ENCODE data around the gene TBRG1. TPM values are rescaled to one million over a fixed set of nuclear protein-coding genes. Genes with fewer than 3 reads are reported as not detected.

TBRG1 gene
- total RNA-seq, 1 experiment from 2014 or later: 22.3 TPM

GRCh38 chr11:124583781-124584180 is 38.9 kb upstream of the TBRG1 start:
- Histone ChIP-seq H3K9me3 (ENCODE audit: insufficient read depth, low read depth) (no peaks in the 10 kb centered on the region), H4K20me1 (ENCODE audit: insufficient read depth) (no peaks in the 10 kb centered on the region), H3K4me3 (no peak overlapping the region), H3K27ac (no peak overlapping the region), H3K27me3 (ENCODE audit: insufficient read depth, low read depth) (peaks cover 45% of the 10 kb centered on the region), H3K36me3 (ENCODE audit: low read depth) (no peaks in the 10 kb centered on the region), H3F3A (ENCODE audit: insufficient read depth, low read depth) (no peaks in the 10 kb centered on the region), H3K4me1 (replicated peaks; ENCODE audit: insufficient read depth) (no peaks in the 10 kb centered on the region), H3K79me2 (ENCODE audit: low read depth) (no peaks in the 10 kb centered on the region), H2AFZ (no peak overlapping the region), H3K9me2 (ENCODE audit: insufficient read depth) (no peaks in the 10 kb centered on the region; the same call in 1 of the 2 replicates), H3K4me2 (no peak overlapping the region)
- ChIA-PET CTCF (no interaction called here), POLR2A (ENCODE audit: unreplicated experiment) (no interaction called here)
- DNase-seq: no peak
- no TSS peak for BruUV-seq (replicated peaks)
- intact Hi-C loops (cut with micrococcal nuclease; ENCODE audit: unreplicated experiment): no loop called here
- TF ChIP-seq EZH2 (IDR thresholded peaks at IDR 0.05; ENCODE audit: low read depth) (no peak), CTCF (conservative IDR thresholded peaks at IDR 0.05) (no peak)

- intact Hi-C loops (cut with micrococcal nuclease; ENCODE audit: unreplicated experiment): loop anchor here (5.0 kb wide), 1 partner anchor 513 kb away; no protein-coding TSS in a partner anchor
- Histone ChIP-seq H3K9me3 (ENCODE audit: insufficient read depth, low read depth) (no peaks in the 10 kb centered on the region), H3K4me3 (no peak overlapping the region), H3F3A (ENCODE audit: insufficient read depth, low read depth) (no peaks in the 10 kb centered on the region), H3K4me1 (replicated peaks; ENCODE audit: insufficient read depth) (no peaks in the 10 kb centered on the region), H3K4me2 (no peak overlapping the region), H3K79me2 (ENCODE audit: low read depth) (no peaks in the 10 kb centered on the region), H3K36me3 (ENCODE audit: low read depth) (no peaks in the 10 kb centered on the region), H3K27me3 (ENCODE audit: insufficient read depth, low read depth) (peaks cover 49% of the 10 kb centered on the region), H2AFZ (no peak overlapping the region), H3K9me2 (ENCODE audit: insufficient read depth) (no peaks in the 10 kb centered on the region; the same call in 1 of the 2 replicates), H4K20me1 (ENCODE audit: insufficient read depth) (no peaks in the 10 kb centered on the region), H3K27ac (no peak overlapping the region)
- BruUV-seq (replicated peaks): no TSS peak
- TF ChIP-seq CTCF (conservative IDR thresholded peaks at IDR 0.05) (no peak), EZH2 (IDR thresholded peaks at IDR 0.05; ENCODE audit: low read depth) (no peak)
- CTCF ChIA-PET: interaction anchor here (0.7 kb wide), 1 partner anchor 513 kb away, joined by 3 read pairs; no protein-coding TSS in a partner anchor
- no peak for DNase-seq
- POLR2A ChIA-PET (ENCODE audit: unreplicated experiment): interaction anchor here (0.6 kb wide), 1 partner anchor 974 kb away, joined by 3 read pairs; no protein-coding TSS in a partner anchor
Observed at GRCh38 chr11:124584681-124585372, 37.8 kb upstream of the TBRG1 start.

- no peak for TF ChIP-seq EZH2 (IDR thresholded peaks at IDR 0.05; ENCODE audit: low read depth)
- peak; percentile 73 for TF ChIP-seq CTCF (conservative IDR thresholded peaks at IDR 0.05)
- Histone ChIP-seq H3K27ac (no peak overlapping the region), H3K4me1 (replicated peaks; ENCODE audit: insufficient read depth) (no peaks in the 10 kb centered on the region), H3K4me3 (no peak overlapping the region), H3K9me2 (ENCODE audit: insufficient read depth) (no peaks in the 10 kb centered on the region), H3K27me3 (ENCODE audit: insufficient read depth, low read depth) (peaks cover 42% of the 10 kb centered on the region), H3F3A (ENCODE audit: insufficient read depth, low read depth) (no peaks in the 10 kb centered on the region), H3K9me3 (ENCODE audit: insufficient read depth, low read depth) (no peaks in the 10 kb centered on the region), H2AFZ (no peak overlapping the region), H3K79me2 (ENCODE audit: low read depth) (no peaks in the 10 kb centered on the region), H3K36me3 (ENCODE audit: low read depth) (no peaks in the 10 kb centered on the region), H3K4me2 (no peak overlapping the region), H4K20me1 (ENCODE audit: insufficient read depth) (no peaks in the 10 kb centered on the region)
- BruUV-seq (replicated peaks): no TSS peak
- intact Hi-C loops (cut with micrococcal nuclease; ENCODE audit: unreplicated experiment): loop anchor here (1.0 to 5.0 kb wide), 2 partner anchors 170 to 514 kb away; no protein-coding TSS in a partner anchor
- POLR2A ChIA-PET (ENCODE audit: unreplicated experiment): no interaction called here
- DNase-seq: peak in 1 of 2 experiments; percentile 34
- CTCF ChIA-PET: interaction anchor here (0.8 kb wide), 1 partner anchor 184 kb away, joined by 3 read pairs; no protein-coding TSS in a partner anchor
Observed at GRCh38 chr11:124586238-124586860, 36.3 kb upstream of the TBRG1 start.

Data from PC-9 (cell line).